Measurements from ENCODE around the gene IL1RAPL1. TPM values are rescaled to one million over a fixed set of nuclear protein-coding genes. Genes with fewer than 3 reads are reported as not detected.

Gene IL1RAPL1
- total RNA-seq, 2 experiments from 2014 or later = not detected

- DNase-seq (no peak), ATAC-seq (no peak)
- H3K27ac Mint-ChIP-seq = no peak overlapping the region
- no peak for TF ChIP-seq CTCF (IDR thresholded peaks at IDR 0.05)
- no peaks in the 10 kb centered on the region for H3K9me3 Mint-ChIP-seq
- no peaks in the 10 kb centered on the region for H3K36me3 Mint-ChIP-seq (ENCODE audit: low read depth)
- H3K4me3 Mint-ChIP-seq = no peak overlapping the region
- ChIA-PET CTCF (no interaction called here), POLR2A (no interaction called here)
- no peaks in the 10 kb centered on the region for H3K27me3 Mint-ChIP-seq
- H3K4me1 Mint-ChIP-seq (ENCODE audit: low read depth) = no peaks in the 10 kb centered on the region
- intact Hi-C loops (cut with micrococcal nuclease) = no loop called here
Observed at GRCh38 chrX:28668303-28668702, 81.1 kb downstream of the IL1RAPL1 start.

GRCh38 chrX:28668957-28669356, 81.7 kb downstream of the IL1RAPL1 start:
- ChIA-PET POLR2A (no interaction called here), CTCF (no interaction called here)
- Mint-ChIP-seq H3K27me3 (no peaks in the 10 kb centered on the region), H3K4me3 (no peak overlapping the region), H3K9me3 (no peaks in the 10 kb centered on the region), H3K36me3 (ENCODE audit: low read depth) (no peaks in the 10 kb centered on the region), H3K27ac (no peak overlapping the region), H3K4me1 (ENCODE audit: low read depth) (no peaks in the 10 kb centered on the region)
- intact Hi-C loops (cut with micrococcal nuclease) = no loop called here
- ATAC-seq (no peak), DNase-seq (no peak)
- no peak for TF ChIP-seq CTCF (IDR thresholded peaks at IDR 0.05)

GRCh38 chrX:28670074-28670473, 82.8 kb downstream of the IL1RAPL1 start:
- ATAC-seq (no peak), DNase-seq (no peak)
- intact Hi-C loops (cut with micrococcal nuclease) = no loop called here
- POLR2A ChIA-PET = no interaction called here
- Mint-ChIP-seq H3K27ac (no peak overlapping the region), H3K36me3 (ENCODE audit: low read depth) (no peaks in the 10 kb centered on the region), H3K4me3 (no peak overlapping the region), H3K4me1 (ENCODE audit: low read depth) (no peaks in the 10 kb centered on the region), H3K27me3 (no peaks in the 10 kb centered on the region), H3K9me3 (no peaks in the 10 kb centered on the region)
- no peak for TF ChIP-seq CTCF (IDR thresholded peaks at IDR 0.05)
- CTCF ChIA-PET = no interaction called here

GRCh38 chrX:28675173-28675572, 87.9 kb downstream of the IL1RAPL1 start:
- Mint-ChIP-seq H3K9me3 (no peaks in the 10 kb centered on the region), H3K36me3 (ENCODE audit: low read depth) (no peaks in the 10 kb centered on the region), H3K4me3 (no peak overlapping the region), H3K27me3 (no peaks in the 10 kb centered on the region), H3K27ac (no peak overlapping the region), H3K4me1 (ENCODE audit: low read depth) (no peaks in the 10 kb centered on the region)
- intact Hi-C loops (cut with micrococcal nuclease) = no loop called here
- TF ChIP-seq CTCF (IDR thresholded peaks at IDR 0.05) = no peak
- CTCF ChIA-PET = no interaction called here
- no peak for ATAC-seq
- DNase-seq = no peak
- POLR2A ChIA-PET = no interaction called here

- H3K9me3 Mint-ChIP-seq = peaks cover 4% of the 10 kb centered on the region
Observed at GRCh38 chrX:28693101-28693500, 105.9 kb downstream of the IL1RAPL1 start.

More at GRCh38 chrX:28693101-28693500, 105.9 kb downstream of the IL1RAPL1 start:
- no peaks in the 10 kb centered on the region for H3K36me3 Mint-ChIP-seq (ENCODE audit: low read depth)
- no peak for TF ChIP-seq CTCF (IDR thresholded peaks at IDR 0.05)
- intact Hi-C loops (cut with micrococcal nuclease) = no loop called here
- ATAC-seq = no peak
- CTCF ChIA-PET = no interaction called here
- H3K27me3 Mint-ChIP-seq = no peaks in the 10 kb centered on the region
- H3K27ac Mint-ChIP-seq = no peak overlapping the region
- no peak overlapping the region for H3K4me3 Mint-ChIP-seq
- no peaks in the 10 kb centered on the region for H3K4me1 Mint-ChIP-seq (ENCODE audit: low read depth)
- no peak for DNase-seq
- POLR2A ChIA-PET = no interaction called here

Measured in activated CD8-positive, alpha-beta T cell treated with anti-CD3 and anti-CD28 coated beads for 36 hours (primary cell).